Measurements from ENCODE around the gene KCTD16. TPM values are rescaled to one million over a fixed set of nuclear protein-coding genes. Genes with fewer than 3 reads are reported as not detected.

Gene KCTD16
- total RNA-seq, 1 experiment from 2014 or later: 0.08 TPM

DNA sequence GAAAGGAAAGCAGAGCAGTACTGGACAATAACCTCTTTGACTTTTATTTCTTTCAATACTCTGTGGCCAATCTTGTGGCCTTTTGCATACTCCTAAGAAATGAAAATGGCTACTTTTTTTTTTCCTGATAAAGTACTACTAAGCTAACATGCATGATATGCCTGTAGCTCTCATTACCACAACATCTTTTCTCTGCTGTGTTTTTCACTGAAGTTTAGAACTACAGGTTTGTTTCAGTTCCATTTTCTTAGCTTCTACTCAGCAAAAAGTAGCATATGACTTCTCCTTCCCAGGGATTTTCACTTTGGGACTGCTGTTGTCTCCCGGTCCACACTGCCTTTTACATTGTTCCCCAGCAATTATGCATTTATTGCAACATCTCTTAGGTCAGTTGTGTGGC, 204.0 kb downstream of the KCTD16 start:
- POLR2A ChIA-PET: no interaction called here
- TF ChIP-seq, protein P1, sequence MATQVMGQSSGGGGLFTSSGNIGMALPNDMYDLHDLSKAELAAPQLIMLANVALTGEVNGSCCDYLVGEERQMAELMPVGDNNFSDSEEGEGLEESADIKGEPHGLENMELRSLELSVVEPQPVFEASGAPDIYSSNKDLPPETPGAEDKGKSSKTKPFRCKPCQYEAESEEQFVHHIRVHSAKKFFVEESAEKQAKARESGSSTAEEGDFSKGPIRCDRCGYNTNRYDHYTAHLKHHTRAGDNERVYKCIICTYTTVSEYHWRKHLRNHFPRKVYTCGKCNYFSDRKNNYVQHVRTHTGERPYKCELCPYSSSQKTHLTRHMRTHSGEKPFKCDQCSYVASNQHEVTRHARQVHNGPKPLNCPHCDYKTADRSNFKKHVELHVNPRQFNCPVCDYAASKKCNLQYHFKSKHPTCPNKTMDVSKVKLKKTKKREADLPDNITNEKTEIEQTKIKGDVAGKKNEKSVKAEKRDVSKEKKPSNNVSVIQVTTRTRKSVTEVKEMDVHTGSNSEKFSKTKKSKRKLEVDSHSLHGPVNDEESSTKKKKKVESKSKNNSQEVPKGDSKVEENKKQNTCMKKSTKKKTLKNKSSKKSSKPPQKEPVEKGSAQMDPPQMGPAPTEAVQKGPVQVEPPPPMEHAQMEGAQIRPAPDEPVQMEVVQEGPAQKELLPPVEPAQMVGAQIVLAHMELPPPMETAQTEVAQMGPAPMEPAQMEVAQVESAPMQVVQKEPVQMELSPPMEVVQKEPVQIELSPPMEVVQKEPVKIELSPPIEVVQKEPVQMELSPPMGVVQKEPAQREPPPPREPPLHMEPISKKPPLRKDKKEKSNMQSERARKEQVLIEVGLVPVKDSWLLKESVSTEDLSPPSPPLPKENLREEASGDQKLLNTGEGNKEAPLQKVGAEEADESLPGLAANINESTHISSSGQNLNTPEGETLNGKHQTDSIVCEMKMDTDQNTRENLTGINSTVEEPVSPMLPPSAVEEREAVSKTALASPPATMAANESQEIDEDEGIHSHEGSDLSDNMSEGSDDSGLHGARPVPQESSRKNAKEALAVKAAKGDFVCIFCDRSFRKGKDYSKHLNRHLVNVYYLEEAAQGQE (IDR thresholded peaks at IDR 0.05; ENCODE audit: insufficient read depth in 1 of 2, low read depth in 2 of 2, low read length in 1 of 2): no peak
- no peak for TF ChIP-seq POLR2AphosphoS5 (IDR thresholded peaks at IDR 0.05; ENCODE audit: low read depth, low read length)
- TF ChIP-seq, protein P2, sequence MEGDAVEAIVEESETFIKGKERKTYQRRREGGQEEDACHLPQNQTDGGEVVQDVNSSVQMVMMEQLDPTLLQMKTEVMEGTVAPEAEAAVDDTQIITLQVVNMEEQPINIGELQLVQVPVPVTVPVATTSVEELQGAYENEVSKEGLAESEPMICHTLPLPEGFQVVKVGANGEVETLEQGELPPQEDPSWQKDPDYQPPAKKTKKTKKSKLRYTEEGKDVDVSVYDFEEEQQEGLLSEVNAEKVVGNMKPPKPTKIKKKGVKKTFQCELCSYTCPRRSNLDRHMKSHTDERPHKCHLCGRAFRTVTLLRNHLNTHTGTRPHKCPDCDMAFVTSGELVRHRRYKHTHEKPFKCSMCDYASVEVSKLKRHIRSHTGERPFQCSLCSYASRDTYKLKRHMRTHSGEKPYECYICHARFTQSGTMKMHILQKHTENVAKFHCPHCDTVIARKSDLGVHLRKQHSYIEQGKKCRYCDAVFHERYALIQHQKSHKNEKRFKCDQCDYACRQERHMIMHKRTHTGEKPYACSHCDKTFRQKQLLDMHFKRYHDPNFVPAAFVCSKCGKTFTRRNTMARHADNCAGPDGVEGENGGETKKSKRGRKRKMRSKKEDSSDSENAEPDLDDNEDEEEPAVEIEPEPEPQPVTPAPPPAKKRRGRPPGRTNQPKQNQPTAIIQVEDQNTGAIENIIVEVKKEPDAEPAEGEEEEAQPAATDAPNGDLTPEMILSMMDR (IDR thresholded peaks at IDR 0.05): no peak
- TF ChIP-seq SIN3A (IDR thresholded peaks at IDR 0.05; ENCODE audit: borderline replicate concordance, insufficient read depth, low read depth, low read length): no peak
- TF ChIP-seq TCF7L2 (IDR thresholded peaks at IDR 0.05; ENCODE audit: low read depth, low read length): no peak
- Histone ChIP-seq H3K27ac (ENCODE audit: low read length) (no peak overlapping the region), H3K9me3 (ENCODE audit: control insufficient read depth, insufficient read depth, low read depth, low read length) (no peaks in the 10 kb centered on the region), H3K36me3 (ENCODE audit: control insufficient read depth, insufficient read depth, low read length) (no peaks in the 10 kb centered on the region), H3K4me3 (ENCODE audit: low read depth in 2 of 2, low read length in 2 of 2) (no peak overlapping the region), H3K27me3 (ENCODE audit: control insufficient read depth, insufficient read depth, low read length) (no peaks in the 10 kb centered on the region), H3K4me1 (ENCODE audit: control insufficient read depth, insufficient read depth, low read length) (no peaks in the 10 kb centered on the region)
- BruUV-seq (replicated peaks): no TSS peak
- CTCF ChIA-PET: no interaction called here
- intact Hi-C loops (cut with micrococcal nuclease; ENCODE audit: unreplicated experiment): no loop called here
- in situ Hi-C loops (cut with HindIII; ENCODE audit: low pct_unique_long_range_greater_than_20kb, low sequenced_read_pairs): no loop called here
- no peak for ATAC-seq
- no peak for DNase-seq (ENCODE audit: low read depth, low spot score)

DNA sequence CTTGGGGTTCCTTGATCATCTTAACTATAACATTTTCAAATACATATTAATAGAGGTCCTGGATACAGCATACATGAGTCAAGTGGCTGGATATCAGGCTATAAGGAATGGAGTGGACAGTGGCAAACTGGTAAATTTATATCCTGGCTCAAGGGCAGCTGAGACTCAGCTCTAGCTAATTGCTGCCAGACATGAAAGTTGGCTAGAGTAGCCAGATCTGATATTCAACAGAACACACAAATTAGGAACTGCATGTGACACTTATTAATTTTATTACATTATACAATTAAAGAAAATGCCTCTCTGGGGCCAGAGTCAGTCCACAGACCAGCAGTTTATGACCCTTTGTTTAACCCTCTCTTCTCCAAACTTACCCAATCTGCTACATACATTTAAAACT, 206.5 kb downstream of the KCTD16 start:
- no peaks in the 10 kb centered on the region for H3K36me3 ChIP-seq (ENCODE audit: control insufficient read depth, insufficient read depth, low read length)
- H3K4me3 ChIP-seq (ENCODE audit: low read depth in 2 of 2, low read length in 2 of 2): no peak overlapping the region
- no peak overlapping the region for H3K27ac ChIP-seq (ENCODE audit: low read length)
- TF ChIP-seq TCF7L2 (IDR thresholded peaks at IDR 0.05; ENCODE audit: low read depth, low read length): no peak
- TF ChIP-seq, protein P2 (IDR thresholded peaks at IDR 0.05): no peak
- TF ChIP-seq, protein P1 (IDR thresholded peaks at IDR 0.05; ENCODE audit: insufficient read depth in 1 of 2, low read depth in 2 of 2, low read length in 1 of 2): no peak
- TF ChIP-seq SIN3A (IDR thresholded peaks at IDR 0.05; ENCODE audit: borderline replicate concordance, insufficient read depth, low read depth, low read length): no peak
- TF ChIP-seq POLR2AphosphoS5 (IDR thresholded peaks at IDR 0.05; ENCODE audit: low read depth, low read length): no peak
- intact Hi-C loops (cut with micrococcal nuclease; ENCODE audit: unreplicated experiment) (no loop called here), in situ Hi-C loops (cut with HindIII; ENCODE audit: low pct_unique_long_range_greater_than_20kb, low sequenced_read_pairs) (no loop called here)
- ChIA-PET CTCF (no interaction called here), POLR2A (no interaction called here)
- BruUV-seq (replicated peaks): no TSS peak
- H3K4me1 ChIP-seq (ENCODE audit: control insufficient read depth, insufficient read depth, low read length): no peaks in the 10 kb centered on the region
- no peak for ATAC-seq
- no peak for DNase-seq (ENCODE audit: low read depth, low spot score)
- H3K9me3 ChIP-seq (ENCODE audit: control insufficient read depth, insufficient read depth, low read depth, low read length): no peaks in the 10 kb centered on the region
- H3K27me3 ChIP-seq (ENCODE audit: control insufficient read depth, insufficient read depth, low read length): no peaks in the 10 kb centered on the region

All from Panc1 (cell line).